Ascending aorta (tissue), 2 donors: ENCODE data around the gene USP47. TPM values are rescaled to one million over a fixed set of nuclear protein-coding genes. Genes with fewer than 3 reads are reported as not detected.

ENCODE experiments used
- DNase-seq, 2 donors: peaks; one replicate each; pipeline ENCODE4 v3.0.0-alpha.2; 2019; ENCODE audit warnings: low spot score in 2 of 2
- H3K27ac ChIP-seq, 2 donors: fragments of 200-600 bp; sonication (generic); one replicate each; pipeline ENCODE4 v1.5.1; 2016 to 2017; ENCODE audit warnings: mild to moderate bottlenecking in 1 of 2
- H3K27me3 ChIP-seq: fragments of 200-600 bp; sonication (generic); one replicate; pipeline ENCODE4 v1.5.1; 2017
- H3K36me3 ChIP-seq, 2 donors: fragments of 200-600 bp; sonication (generic); one replicate each; pipeline ENCODE4 v1.5.1; 2016
- H3K4me1 ChIP-seq, 2 donors: fragments of 200-600 bp; sonication (generic); one replicate each; pipeline ENCODE4 v1.5.1; 2016 to 2017; ENCODE audit warnings: mild to moderate bottlenecking in 1 of 2
- H3K4me3 ChIP-seq, 2 donors: fragments of 200-600 bp; sonication (generic); one replicate each; pipeline ENCODE4 v1.5.1; 2016 to 2017; ENCODE audit warnings: mild to moderate bottlenecking in 1 of 2
- H3K9me3 ChIP-seq, 2 donors: fragments of 200-600 bp; sonication (generic); one replicate each; pipeline ENCODE4 v1.5.1; 2016
- intact Hi-C: fragments of 100-400 bp; cut with DNase I; formaldehyde crosslinking; loops from one replicate; pipeline ENCODE4 v1.15.1; 2023
- total RNA-seq: library from RNA; depleted of rRNA; stranded (reverse); fragments of >200 nt; gene quantifications from one replicate; pipeline ENCODE4 v1.1.0, GENCODE V29; 2016
- TF ChIP-seq, protein P1 (sequence below), 3 experiments: fragments of 200-600 bp in 2 of 3; fragments of 450-650 bp in 1 of 3; sonication (generic) in 2 of 3; IDR thresholded peaks; one replicate each; pipeline ENCODE4 v1.5.1; 2016 to 2019; ENCODE audit warnings: antibody characterized with exemption in 3 of 3, mild to moderate bottlenecking in 1 of 3, moderate library complexity in 1 of 3

The USP47 gene
- total RNA-seq, 1 donor from 2014 or later, result 18.2 TPM

DNA sequence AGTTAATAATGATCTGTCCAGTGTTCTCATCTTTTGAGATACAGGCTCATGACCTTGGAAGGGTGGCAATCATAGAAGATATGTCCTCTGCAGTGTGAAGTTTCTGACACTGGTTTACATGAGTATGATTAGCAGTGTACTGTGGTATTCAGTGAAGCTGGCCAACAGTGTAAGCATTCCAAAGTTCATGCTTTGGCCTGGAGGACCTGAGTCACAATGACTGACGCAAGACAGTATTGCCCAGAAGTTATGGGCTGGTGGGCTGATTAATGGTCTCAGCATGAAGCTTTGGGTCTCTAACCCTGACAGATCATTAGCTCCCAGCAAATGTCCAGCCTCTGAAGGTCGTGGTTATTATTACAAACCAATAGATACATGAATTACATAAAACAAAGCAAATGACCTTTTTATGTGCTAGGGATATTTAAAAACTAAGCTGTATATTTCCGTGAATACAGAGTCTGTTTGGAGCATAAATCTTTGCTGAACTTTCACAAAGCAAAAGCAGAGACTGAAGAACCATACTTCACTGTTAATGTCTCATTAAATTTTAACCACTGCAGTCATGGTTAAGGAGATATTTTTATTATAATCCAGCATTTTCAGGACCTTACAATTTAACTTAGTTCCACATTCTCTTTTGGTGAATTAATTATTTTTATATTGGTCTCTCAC lies 28.3 kb upstream of the USP47 start:
- Histone ChIP-seq H3K27me3 (no peaks in the 10 kb centered on the region), H3K9me3 (no peaks in the 10 kb centered on the region), H3K4me1 (peaks cover 0 to 8% of the 10 kb centered on the region in 2 donors), H3K4me3 (no peak overlapping the region), H3K36me3 (no peaks in the 10 kb centered on the region), H3K27ac (peak overlapping the region; percentile 47 to 65)
- intact Hi-C loops, result no loop called here
- TF ChIP-seq, protein P1, sequence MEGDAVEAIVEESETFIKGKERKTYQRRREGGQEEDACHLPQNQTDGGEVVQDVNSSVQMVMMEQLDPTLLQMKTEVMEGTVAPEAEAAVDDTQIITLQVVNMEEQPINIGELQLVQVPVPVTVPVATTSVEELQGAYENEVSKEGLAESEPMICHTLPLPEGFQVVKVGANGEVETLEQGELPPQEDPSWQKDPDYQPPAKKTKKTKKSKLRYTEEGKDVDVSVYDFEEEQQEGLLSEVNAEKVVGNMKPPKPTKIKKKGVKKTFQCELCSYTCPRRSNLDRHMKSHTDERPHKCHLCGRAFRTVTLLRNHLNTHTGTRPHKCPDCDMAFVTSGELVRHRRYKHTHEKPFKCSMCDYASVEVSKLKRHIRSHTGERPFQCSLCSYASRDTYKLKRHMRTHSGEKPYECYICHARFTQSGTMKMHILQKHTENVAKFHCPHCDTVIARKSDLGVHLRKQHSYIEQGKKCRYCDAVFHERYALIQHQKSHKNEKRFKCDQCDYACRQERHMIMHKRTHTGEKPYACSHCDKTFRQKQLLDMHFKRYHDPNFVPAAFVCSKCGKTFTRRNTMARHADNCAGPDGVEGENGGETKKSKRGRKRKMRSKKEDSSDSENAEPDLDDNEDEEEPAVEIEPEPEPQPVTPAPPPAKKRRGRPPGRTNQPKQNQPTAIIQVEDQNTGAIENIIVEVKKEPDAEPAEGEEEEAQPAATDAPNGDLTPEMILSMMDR (IDR thresholded peaks at IDR 0.05), result no peak
- DNase-seq, result peak in 1 of 2 donors; percentile 92

DNA sequence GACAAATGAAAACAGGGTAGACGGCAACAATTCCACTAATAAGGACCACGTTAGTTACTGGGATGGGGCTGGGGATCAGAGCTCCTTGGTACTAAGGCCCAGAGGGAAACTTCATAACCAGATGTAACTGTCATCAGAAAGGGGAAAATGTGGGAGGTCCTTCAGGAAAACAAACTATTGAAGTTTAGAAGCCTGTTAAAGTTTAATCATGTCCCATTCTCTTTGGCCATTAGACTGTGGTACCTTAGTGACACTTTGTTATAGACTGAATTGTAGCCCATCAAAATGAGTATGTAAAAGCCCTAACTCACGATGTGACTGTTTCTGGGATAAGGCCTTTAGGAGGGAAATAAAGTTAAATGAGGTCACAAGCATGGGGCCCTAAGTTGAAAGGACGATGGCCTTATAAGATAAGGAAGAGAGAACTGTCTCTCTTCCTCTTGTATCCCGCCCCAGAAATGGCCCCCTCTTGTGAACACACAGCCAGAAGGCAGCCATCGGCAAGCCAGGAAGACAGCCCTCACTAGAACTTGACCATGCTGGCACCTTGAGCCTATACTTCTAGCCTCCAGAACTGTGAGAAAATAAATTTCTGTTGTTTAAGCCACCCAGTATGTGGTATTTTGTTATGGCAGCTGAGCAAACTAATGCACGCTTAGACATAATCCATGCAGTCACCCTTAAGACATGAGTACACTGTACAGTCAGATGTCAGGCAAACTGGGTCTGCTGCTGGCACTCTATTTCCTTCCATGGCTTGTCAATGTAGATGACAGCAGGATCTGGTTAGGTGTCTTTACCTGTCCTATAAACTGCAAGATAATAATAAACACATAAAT lies 26.9 kb upstream of the USP47 start:
- intact Hi-C loops, result loop anchor here (2.0 kb wide), 1 partner anchor 26 kb away; the partner anchor contains the start of gene USP47
- H3K27me3 ChIP-seq, result no peaks in the 10 kb centered on the region
- H3K9me3 ChIP-seq, result no peaks in the 10 kb centered on the region
- H3K27ac ChIP-seq, result no peak overlapping the region
- H3K4me3 ChIP-seq, result no peak overlapping the region
- H3K36me3 ChIP-seq, result no peaks in the 10 kb centered on the region
- DNase-seq, result no peak
- TF ChIP-seq, protein P1 (IDR thresholded peaks at IDR 0.05), result no peak
- H3K4me1 ChIP-seq, result peaks cover 0 to 6% of the 10 kb centered on the region in 2 donors

DNA sequence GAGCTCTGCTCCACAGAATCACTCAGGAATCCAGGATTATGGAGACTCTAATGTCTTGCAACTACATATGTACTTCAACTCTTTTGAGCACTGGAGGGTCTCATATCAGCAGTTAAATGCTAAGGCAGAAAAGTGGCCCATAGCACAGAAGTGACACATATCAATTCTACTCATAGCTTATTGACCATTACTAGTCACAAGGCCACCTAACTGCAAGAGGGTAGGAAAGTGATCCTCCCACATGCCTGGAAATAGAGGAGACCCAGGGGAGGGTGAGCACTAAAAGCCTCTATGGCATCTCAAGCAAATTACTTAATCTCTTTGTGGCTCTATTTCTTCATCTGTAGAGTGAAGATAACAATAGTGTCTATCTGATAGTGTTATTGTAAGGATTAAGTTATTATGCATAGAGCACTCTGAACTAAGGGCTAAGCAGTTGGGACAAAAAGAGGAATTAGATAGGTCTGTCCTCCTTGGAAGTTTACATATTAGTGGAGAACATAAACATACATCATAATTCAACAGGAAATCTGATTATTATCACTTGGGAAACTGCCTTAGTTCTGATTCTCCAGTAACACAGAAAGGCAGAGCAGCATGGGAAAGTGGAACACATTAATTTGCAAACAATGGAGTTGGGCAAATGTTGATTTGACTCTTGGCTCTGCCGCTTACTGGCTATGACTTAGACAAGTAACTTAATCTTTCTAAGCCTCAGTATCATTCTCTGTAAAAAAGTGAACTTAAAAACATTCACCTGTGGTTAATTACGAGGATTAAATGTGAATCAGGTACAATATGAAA lies 25.1 kb upstream of the USP47 start:
- peaks cover 0 to 6% of the 10 kb centered on the region in 2 donors for H3K4me1 ChIP-seq

DNA sequence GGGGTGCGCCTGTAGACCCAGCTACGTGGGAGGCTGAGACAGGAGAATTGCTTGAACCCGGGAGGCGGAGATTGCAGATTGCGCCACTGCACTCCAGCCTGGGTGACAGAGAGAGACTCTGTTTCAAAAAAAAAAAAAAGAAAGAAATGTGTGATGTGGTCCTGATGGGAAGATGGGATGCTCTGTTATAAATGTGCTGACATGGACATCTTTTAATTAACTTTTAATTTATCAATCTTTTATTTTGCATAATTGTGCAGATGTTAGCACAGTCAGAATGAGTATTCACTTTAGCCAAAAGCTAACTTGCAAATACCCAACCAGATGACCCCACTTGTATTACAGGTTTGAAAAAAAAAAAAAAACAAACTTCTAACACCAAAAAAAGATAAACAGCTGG lies 23.8 kb upstream of the USP47 start:
- H3K27me3 ChIP-seq, result no peaks in the 10 kb centered on the region
- intact Hi-C loops, result no loop called here
- H3K9me3 ChIP-seq, result no peaks in the 10 kb centered on the region
- no peak overlapping the region for H3K4me3 ChIP-seq
- peaks cover 0 to 2% of the 10 kb centered on the region in 2 donors for H3K4me1 ChIP-seq
- TF ChIP-seq, protein P1 (IDR thresholded peaks at IDR 0.05), result no peak
- DNase-seq, result no peak
- H3K27ac ChIP-seq, result no peak overlapping the region
- no peaks in the 10 kb centered on the region for H3K36me3 ChIP-seq

More for the DNA sequence above, 25.1 kb upstream of the USP47 start:
- Histone ChIP-seq H3K27ac (no peak overlapping the region), H3K27me3 (no peaks in the 10 kb centered on the region), H3K9me3 (no peaks in the 10 kb centered on the region), H3K36me3 (no peaks in the 10 kb centered on the region), H3K4me3 (no peak overlapping the region)
- intact Hi-C loops, result no loop called here
- TF ChIP-seq, protein P1 (IDR thresholded peaks at IDR 0.05), result no peak
- no peak for DNase-seq

DNA sequence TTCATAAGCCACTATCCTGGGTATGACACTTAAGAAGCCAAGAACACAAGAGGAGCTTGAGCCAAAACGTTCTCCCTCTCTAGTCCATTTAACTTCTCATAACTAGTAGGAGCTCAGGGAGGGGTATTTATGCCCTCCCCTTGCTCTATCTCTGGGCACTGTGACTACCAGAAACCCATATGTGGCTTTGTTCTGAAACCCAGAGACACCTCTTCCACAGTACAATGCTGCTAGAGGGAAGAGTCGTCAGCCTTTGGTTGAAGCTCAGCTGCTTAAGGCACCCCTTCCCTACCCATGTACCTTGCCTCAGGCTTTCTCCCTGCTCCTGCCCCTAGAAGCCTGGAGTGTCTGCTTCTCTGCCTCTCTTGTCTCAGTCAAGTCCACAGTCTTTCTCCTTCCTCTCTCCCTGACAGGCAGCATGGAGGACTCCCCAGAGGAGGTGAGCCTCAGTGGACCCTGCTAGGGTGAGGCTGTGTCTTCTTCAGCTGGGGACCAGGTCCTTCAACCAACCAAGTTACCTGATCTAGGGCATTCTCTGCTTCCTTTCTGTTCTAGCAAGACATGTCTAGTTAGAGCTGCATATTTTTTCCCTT lies 23.1 kb upstream of the USP47 start:
- intact Hi-C loops, result no loop called here
- H3K4me3 ChIP-seq, result no peak overlapping the region
- H3K27me3 ChIP-seq, result no peaks in the 10 kb centered on the region
- H3K27ac ChIP-seq, result no peak overlapping the region
- no peaks in the 10 kb centered on the region for H3K36me3 ChIP-seq
- no peaks in the 10 kb centered on the region for H3K4me1 ChIP-seq
- no peak for DNase-seq
- TF ChIP-seq, protein P1 (IDR thresholded peaks at IDR 0.05), result no peak
- no peaks in the 10 kb centered on the region for H3K9me3 ChIP-seq
